H1 (cell line): ENCODE measurements around the gene CHRDL2. TPM values are rescaled to one million over a fixed set of nuclear protein-coding genes. Genes with fewer than 3 reads are reported as not detected.
"Not testable (repeated sequence)": the region's sequence is repeated elsewhere in the genome, so short reads cannot be mapped to it uniquely, and the experiment has no call there.

Experiments used
- CTCF ChIA-PET: fragments of 300-600 bp; sonication (Branson Sonifier 250); formaldehyde crosslinking; loops from one replicate; lab custom pipeline; 2021; ENCODE audit not compliant: partially characterized antibody; lab: Charles Lee
- POLR2A ChIA-PET: fragments of 300-600 bp; sonication (Branson Sonifier 250); formaldehyde crosslinking; loops from one replicate; lab custom pipeline; 2021; ENCODE audit warnings: inconsistent platforms; ENCODE audit not compliant: partially characterized antibody; lab: Charles Lee
- DNase-seq, 2 experiments: peaks; one replicate each; pipeline versions ENCODE4 v3.0.0 to v3.0.0-alpha.2; 2010 to 2022; ENCODE audit warnings: low spot score in 2 of 2, low read depth in 1 of 2, mixed read lengths in 1 of 2
- FAIRE-seq: peaks from 2 replicates; lab custom pipeline; 2011; peaks lifted over from hg19 to GRCh38; lab: Jason Lieb, UNC
- H2AFZ ChIP-seq: 2 replicates; pipeline ENCODE4 v1.8.1; 2012; ENCODE audit warnings: low read length, inconsistent platforms
- H2AK5ac ChIP-seq: 2 replicates; pipeline ENCODE4 v1.6.1; 2013; ENCODE audit warnings: low read depth, low read length
- H2BK120ac ChIP-seq: replicated peaks from 2 replicates; pipeline ENCODE3; 2013; ENCODE audit warnings: low read depth, low read length, inconsistent platforms
- H2BK12ac ChIP-seq: 2 replicates; pipeline ENCODE4 v1.6.1; 2013; ENCODE audit warnings: low read depth, low read length
- H2BK15ac ChIP-seq: 2 replicates; pipeline ENCODE4 v1.6.1; 2013; ENCODE audit warnings: low read length
- H2BK20ac ChIP-seq: 2 replicates; pipeline ENCODE4 v1.6.1; 2013; ENCODE audit warnings: low read length
- H2BK5ac ChIP-seq: 2 replicates; pipeline ENCODE4 v1.6.1; 2013; ENCODE audit warnings: low read depth, low read length
- H3K14ac ChIP-seq: 2 replicates; pipeline ENCODE4 v1.6.1; 2013; ENCODE audit warnings: inconsistent platforms; ENCODE audit not compliant: insufficient read length
- H3K18ac ChIP-seq: 2 replicates; pipeline ENCODE4 v1.6.1; 2013; ENCODE audit warnings: low read length; ENCODE audit errors: extremely low read depth
- H3K23ac ChIP-seq: 2 replicates; pipeline ENCODE4 v1.6.1; 2013; ENCODE audit warnings: inconsistent platforms; ENCODE audit not compliant: insufficient read length
- H3K23me2 ChIP-seq: 2 replicates; pipeline ENCODE4 v1.6.1; 2013; ENCODE audit warnings: low read depth, low read length
- H3K27ac ChIP-seq: 2 replicates; pipeline ENCODE4 v1.6.1; 2011; ENCODE audit warnings: low read depth, low read length, inconsistent platforms
- H3K27me3 ChIP-seq, 4 experiments: replicated peaks in 1 of 4; 1 replicate in 1 of 4; 2 replicates in 3 of 4; pipeline versions ENCODE4 v1.6.1 to v1.8.1; 2011 to 2013; ENCODE audit warnings: low read length in 3 of 4, mild to moderate bottlenecking in 3 of 4, inconsistent platforms in 2 of 4, mixed read lengths in 2 of 4, moderate library complexity in 1 of 4; ENCODE audit not compliant: control insufficient read depth in 3 of 4, insufficient read depth in 3 of 4; ENCODE audit errors: extremely low read depth in 1 of 4
- H3K36me3 ChIP-seq, 4 experiments: 2 replicates each; pipeline versions ENCODE4 v1.6.1 to v1.8.1; 2011 to 2013; ENCODE audit warnings: mild to moderate bottlenecking in 4 of 4, low read length in 3 of 4, moderate library complexity in 2 of 4, control low read depth in 1 of 4, inconsistent platforms in 1 of 4; ENCODE audit not compliant: insufficient read depth in 4 of 4, control insufficient read depth in 2 of 4
- H3K4ac ChIP-seq: replicated peaks from 2 replicates; pipeline ENCODE3; 2013; ENCODE audit warnings: low read length, low read depth, mixed read lengths, inconsistent platforms; ENCODE audit not compliant: insufficient read length
- H3K4me1 ChIP-seq, 4 experiments: replicated peaks in 1 of 4; 1 replicate in 1 of 4; 2 replicates in 3 of 4; pipeline versions ENCODE4 v1.6.1 to v1.8.1; 2011 to 2013; ENCODE audit warnings: low read length in 3 of 4, inconsistent platforms in 2 of 4, mixed read lengths in 1 of 4; ENCODE audit not compliant: insufficient read depth in 4 of 4, control insufficient read depth in 3 of 4
- H3K4me2 ChIP-seq, 2 experiments: 2 replicates each; pipeline versions ENCODE4 v1.6.1 to v1.8.1; 2011 to 2013; ENCODE audit warnings: low read depth in 2 of 2, low read length in 2 of 2, control low read depth in 1 of 2, inconsistent platforms in 1 of 2, mild to moderate bottlenecking in 1 of 2; ENCODE audit not compliant: insufficient read depth in 1 of 2
- H3K4me3 ChIP-seq, 4 experiments: fragments of 200-600, 300-600 bp in 1 of 4; sonication (generic), shearing (Covaris generic), sonication (Bioruptor Twin) in 1 of 4; 2 replicates each; pipeline versions ENCODE4 v1.5.1 to v1.8.1; 2011 to 2016; ENCODE audit warnings: low read length in 4 of 4, low read depth in 3 of 4, control low read depth in 2 of 4, inconsistent platforms in 2 of 4, mild to moderate bottlenecking in 2 of 4, mixed read lengths in 1 of 4, moderate library complexity in 1 of 4; ENCODE audit not compliant: insufficient read depth in 2 of 4; ENCODE audit errors: extremely low read depth in 1 of 4
- H3K56ac ChIP-seq: replicated peaks from 2 replicates; pipeline ENCODE3; 2013; ENCODE audit warnings: low read depth, mild to moderate bottlenecking, mixed read lengths, low read length, inconsistent platforms; ENCODE audit not compliant: insufficient read length
- H3K79me1 ChIP-seq: 2 replicates; pipeline ENCODE4 v1.6.1; 2013; ENCODE audit warnings: low read depth, low read length, control low read depth
- H3K79me2 ChIP-seq, 2 experiments: 2 replicates each; pipeline versions ENCODE4 v1.6.1 to v1.8.1; 2012 to 2013; ENCODE audit warnings: low read length in 2 of 2, mild to moderate bottlenecking in 2 of 2, inconsistent platforms in 1 of 2; ENCODE audit not compliant: insufficient read depth in 2 of 2, control insufficient read depth in 1 of 2
- H3K9ac ChIP-seq, 4 experiments: replicated peaks in 1 of 4; 1 replicate in 1 of 4; 2 replicates in 3 of 4; pipeline versions ENCODE4 v1.6.1 to v1.8.1; 2011 to 2013; ENCODE audit warnings: low read depth in 3 of 4, low read length in 3 of 4, control low read depth in 2 of 4, mild to moderate bottlenecking in 2 of 4, moderate library complexity in 2 of 4, inconsistent platforms in 1 of 4; ENCODE audit errors: extremely low read depth in 1 of 4
- H3K9me3 ChIP-seq, 2 experiments: 2 replicates each; pipeline versions ENCODE4 v1.6.1 to v1.8.1; 2012 to 2013; ENCODE audit warnings: mild to moderate bottlenecking in 2 of 2, moderate library complexity in 2 of 2, control low read depth in 1 of 2, inconsistent platforms in 1 of 2, low read depth in 1 of 2, low read length in 1 of 2, mixed read lengths in 1 of 2; ENCODE audit not compliant: insufficient read depth in 2 of 2
- H4K20me1 ChIP-seq, 2 experiments: replicated peaks in 1 of 2; 2 replicates each; pipeline versions ENCODE3 to v1.8.1; 2011 to 2013; ENCODE audit warnings: inconsistent platforms in 2 of 2, low read length in 2 of 2, mild to moderate bottlenecking in 1 of 2; ENCODE audit not compliant: insufficient read depth in 2 of 2, control insufficient read depth in 1 of 2
- H4K5ac ChIP-seq: 2 replicates; pipeline ENCODE4 v1.6.1; 2013; ENCODE audit warnings: low read length, low read depth, mixed read lengths, inconsistent platforms; ENCODE audit not compliant: insufficient read length
- H4K8ac ChIP-seq: 2 replicates; pipeline ENCODE4 v1.8.0; 2013; ENCODE audit warnings: mild to moderate bottlenecking, moderate library complexity, low read length, inconsistent platforms; ENCODE audit not compliant: insufficient read depth; ENCODE audit errors: extremely low read depth
- H4K91ac ChIP-seq: replicated peaks from 2 replicates; pipeline ENCODE3; 2013; ENCODE audit warnings: low read length, mixed read lengths, inconsistent platforms; ENCODE audit not compliant: insufficient read length
- WGBS, 2 experiments: shearing (Covaris generic) in 1 of 2; methylation state at CpG; one replicate each; pipeline versions ENCODE4 v1.1.6 to v1.1.7; 2013 to 2015; ENCODE audit warnings: low lambda C conversion rate in 2 of 2, mixed read lengths in 2 of 2, inconsistent platforms in 1 of 2, low coverage in 1 of 2, missing lambda C conversion rate in 1 of 2; ENCODE audit not compliant: insufficient replicate concordance in 2 of 2, insufficient coverage in 1 of 2, insufficient read length in 1 of 2; ENCODE audit errors: extremely low coverage in 1 of 2, missing lambda C conversion rate in 1 of 2; 5-methylcytosine and 5-hydroxymethylcytosine counted together
- polyA plus RNA-seq, 7 experiments: library from polyadenylated mRNA; depleted of rRNA in 3 of 7; stranded (reverse) in 5 of 7; unstranded in 2 of 7; fragments of >200 nt in 5 of 7; fragments of 200-250 nt in 2 of 7; gene quantifications; 1 replicate in 5 of 7; 2 replicates in 1 of 7; 4 replicates in 1 of 7; pipeline versions ENCODE4 v1.2.1 to v1.2.3, GENCODE V29; 2011 to 2013; ENCODE audit warnings: missing spikeins in 2 of 7, mixed read lengths in 2 of 7
- total RNA-seq: library from RNA; stranded (reverse); fragmentation: NEBNext Ultra II Directional; extraction: Animal tissue kit (Norgen Biotek cat#: 25700); gene quantifications from 2 replicates; pipeline ENCODE4 v1.2.1, GENCODE V29; 2021

CHRDL2 gene
- total and polyA plus RNA-seq, 2 of the 8 experiments (the other 6 are each of a cell fraction or from before 2014, with no cell fraction given) = 0.26 to 0.48 TPM

DNA sequence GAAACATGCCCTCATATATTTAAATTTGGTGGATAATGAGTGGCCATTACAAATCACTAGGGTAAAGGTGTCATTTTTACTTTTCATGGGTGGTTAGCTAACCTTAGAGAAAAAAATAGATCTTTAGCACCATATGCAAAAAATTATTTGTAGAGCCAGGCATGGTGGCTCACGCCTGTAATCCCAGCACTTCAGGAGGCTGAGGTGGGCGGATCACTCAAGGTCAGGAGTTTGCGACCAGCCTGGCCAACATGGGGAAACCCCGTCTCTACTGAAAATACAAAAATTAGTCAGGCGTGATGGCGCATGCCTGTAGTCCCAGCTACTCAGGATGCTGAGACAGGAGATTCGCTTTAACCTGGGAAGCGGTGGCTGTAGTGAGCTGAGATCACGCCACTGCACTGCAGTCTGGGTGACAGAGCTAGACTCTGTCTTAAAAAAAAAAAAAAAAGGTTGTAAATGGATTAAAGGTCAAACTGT lies 37.0 kb upstream of the CHRDL2 start:
- H3K27ac ChIP-seq, H2BK5ac ChIP-seq, H4K20me1 ChIP-seq, H3K56ac ChIP-seq, H3K4me2 ChIP-seq, H3K23me2 ChIP-seq, H2BK15ac ChIP-seq, DNase-seq, H3K4me1 ChIP-seq, H3K79me1 ChIP-seq, H3K4me3 ChIP-seq, H2AFZ ChIP-seq, H4K91ac ChIP-seq, H2BK20ac ChIP-seq, H2BK120ac ChIP-seq, H2BK12ac ChIP-seq, H3K4ac ChIP-seq, H2AK5ac ChIP-seq, H3K9me3 ChIP-seq, H4K8ac ChIP-seq, H3K36me3 ChIP-seq, H4K5ac ChIP-seq, H3K14ac ChIP-seq, H3K27me3 ChIP-seq, H3K18ac ChIP-seq, H3K23ac ChIP-seq, H3K9ac ChIP-seq, FAIRE-seq, POLR2A ChIA-PET: not testable (repeated sequence)
- CTCF ChIA-PET = interaction anchor here (0.6 kb wide), 1 partner anchor 149 kb away, joined by 3 read pairs; no protein-coding TSS in a partner anchor
- H3K79me2 ChIP-seq = peaks cover 0 to 15% of the 10 kb centered on the region in 2 experiments; a peak in 2 of 4 replicates
- 87% methylated on average over 9 of the region's 9 CpGs; no CpG with 5 or more reads in 1 of the 2 experiments for WGBS, 2 experiments
